Nephron progenitor cell (in vitro differentiated cells): ENCODE data around the gene ERMAP.
A peak's percentile ranks its signal among the peaks of the same experiment; 100 is the strongest.

Experiments used
- DNase-seq: peaks from one replicate; pipeline ENCODE4 v3.0.0; 2021
- H3K27ac Mint-ChIP-seq: 2 replicates; pipeline ENCODE4 v1.8.0; 2021; ENCODE audit warnings: mild to moderate bottlenecking, moderate library complexity, mixed read lengths
- H3K27me3 Mint-ChIP-seq: 2 replicates; pipeline ENCODE4 v1.8.0; 2021; ENCODE audit warnings: mild to moderate bottlenecking, low read depth, mixed read lengths; ENCODE audit not compliant: poor library complexity
- H3K36me3 Mint-ChIP-seq: 2 replicates; pipeline ENCODE4 v1.8.0; 2021; ENCODE audit warnings: low read depth, mixed read lengths
- H3K4me1 Mint-ChIP-seq: 2 replicates; pipeline ENCODE4 v1.8.0; 2021; ENCODE audit warnings: mixed read lengths
- H3K4me3 Mint-ChIP-seq: 2 replicates; pipeline ENCODE4 v1.8.0; 2021; ENCODE audit warnings: mild to moderate bottlenecking, moderate library complexity, mixed read lengths
- H3K9me3 Mint-ChIP-seq: 2 replicates; pipeline ENCODE4 v1.8.0; 2021; ENCODE audit warnings: mild to moderate bottlenecking, moderate library complexity, mixed read lengths
- TF ChIP-seq, protein P1 (sequence below): fragments of 200-600 bp; sonication (generic); IDR thresholded peaks from 2 replicates; pipeline ENCODE4 v1.5.0; 2021; ENCODE audit warnings: antibody characterized with exemption

The ERMAP gene, protein sequence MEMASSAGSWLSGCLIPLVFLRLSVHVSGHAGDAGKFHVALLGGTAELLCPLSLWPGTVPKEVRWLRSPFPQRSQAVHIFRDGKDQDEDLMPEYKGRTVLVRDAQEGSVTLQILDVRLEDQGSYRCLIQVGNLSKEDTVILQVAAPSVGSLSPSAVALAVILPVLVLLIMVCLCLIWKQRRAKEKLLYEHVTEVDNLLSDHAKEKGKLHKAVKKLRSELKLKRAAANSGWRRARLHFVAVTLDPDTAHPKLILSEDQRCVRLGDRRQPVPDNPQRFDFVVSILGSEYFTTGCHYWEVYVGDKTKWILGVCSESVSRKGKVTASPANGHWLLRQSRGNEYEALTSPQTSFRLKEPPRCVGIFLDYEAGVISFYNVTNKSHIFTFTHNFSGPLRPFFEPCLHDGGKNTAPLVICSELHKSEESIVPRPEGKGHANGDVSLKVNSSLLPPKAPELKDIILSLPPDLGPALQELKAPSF

DNA sequence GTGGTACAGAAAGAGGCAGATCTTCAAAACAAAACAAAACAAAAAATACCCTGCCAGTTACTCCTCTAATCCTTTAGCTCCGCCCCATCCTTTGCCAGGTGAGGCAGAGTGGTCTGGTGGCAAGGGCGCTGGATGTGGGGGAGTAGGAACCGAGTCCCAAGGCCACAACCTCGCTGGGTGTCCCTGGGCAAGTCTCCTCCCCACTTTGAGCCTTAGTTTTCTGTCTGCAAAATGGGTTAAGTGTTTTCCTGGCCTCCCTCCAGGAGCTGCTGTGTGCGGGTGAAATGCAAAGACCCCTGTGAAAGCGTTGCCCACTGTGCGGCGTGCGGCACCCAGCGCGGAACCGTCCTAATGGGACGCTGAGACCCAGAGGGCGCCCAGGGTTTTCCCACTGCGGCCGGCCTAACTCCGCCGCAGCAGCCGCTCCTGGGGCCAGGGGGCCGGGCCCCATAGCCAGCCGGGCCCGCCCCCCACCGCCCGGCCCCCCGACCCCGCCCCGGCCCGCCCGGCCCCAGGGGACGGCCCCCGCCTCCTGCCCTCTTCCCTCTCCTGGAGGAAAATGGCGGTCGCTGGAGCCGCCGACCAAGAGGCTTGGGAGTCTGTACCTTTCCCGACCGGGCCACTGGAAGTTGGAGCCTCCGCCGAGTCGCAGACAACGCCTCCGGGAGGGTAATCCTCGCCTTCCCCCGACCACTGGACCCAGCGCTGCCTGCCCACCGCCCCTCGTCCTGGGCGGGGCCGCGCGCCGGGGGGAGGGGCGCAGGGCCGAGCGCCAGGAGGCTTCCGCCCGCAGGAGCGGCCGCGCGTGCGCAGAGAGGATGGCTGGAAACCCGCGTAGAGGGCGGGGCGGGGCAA, at the start of gene ERMAP, which contains the start of gene SVBP:
TSS of gene ERMAP (plus strand) at position 538 of the 855 bp plus-strand sequence. CDS start 13,327 bp downstream, outside the sequence.
TSS of gene SVBP (minus strand) at position 813 of the 855 bp plus-strand sequence. CDS start 853 bp downstream, outside the sequence.
- Mint-ChIP-seq H3K27ac (peak within 1 kb of the TSS; percentile 89), H3K9me3 (no peaks in the 10 kb centered on the region), H3K4me1 (peaks cover 17% of the 10 kb centered on the region), H3K36me3 (peaks cover 21% of the 10 kb centered on the region), H3K4me3 (peak within 1 kb of the TSS; percentile 90), H3K27me3 (no peaks in the 10 kb centered on the region)
- DNase-seq, result peak; percentile 98
- TF ChIP-seq, protein P1, sequence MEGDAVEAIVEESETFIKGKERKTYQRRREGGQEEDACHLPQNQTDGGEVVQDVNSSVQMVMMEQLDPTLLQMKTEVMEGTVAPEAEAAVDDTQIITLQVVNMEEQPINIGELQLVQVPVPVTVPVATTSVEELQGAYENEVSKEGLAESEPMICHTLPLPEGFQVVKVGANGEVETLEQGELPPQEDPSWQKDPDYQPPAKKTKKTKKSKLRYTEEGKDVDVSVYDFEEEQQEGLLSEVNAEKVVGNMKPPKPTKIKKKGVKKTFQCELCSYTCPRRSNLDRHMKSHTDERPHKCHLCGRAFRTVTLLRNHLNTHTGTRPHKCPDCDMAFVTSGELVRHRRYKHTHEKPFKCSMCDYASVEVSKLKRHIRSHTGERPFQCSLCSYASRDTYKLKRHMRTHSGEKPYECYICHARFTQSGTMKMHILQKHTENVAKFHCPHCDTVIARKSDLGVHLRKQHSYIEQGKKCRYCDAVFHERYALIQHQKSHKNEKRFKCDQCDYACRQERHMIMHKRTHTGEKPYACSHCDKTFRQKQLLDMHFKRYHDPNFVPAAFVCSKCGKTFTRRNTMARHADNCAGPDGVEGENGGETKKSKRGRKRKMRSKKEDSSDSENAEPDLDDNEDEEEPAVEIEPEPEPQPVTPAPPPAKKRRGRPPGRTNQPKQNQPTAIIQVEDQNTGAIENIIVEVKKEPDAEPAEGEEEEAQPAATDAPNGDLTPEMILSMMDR, result no peak

DNA sequence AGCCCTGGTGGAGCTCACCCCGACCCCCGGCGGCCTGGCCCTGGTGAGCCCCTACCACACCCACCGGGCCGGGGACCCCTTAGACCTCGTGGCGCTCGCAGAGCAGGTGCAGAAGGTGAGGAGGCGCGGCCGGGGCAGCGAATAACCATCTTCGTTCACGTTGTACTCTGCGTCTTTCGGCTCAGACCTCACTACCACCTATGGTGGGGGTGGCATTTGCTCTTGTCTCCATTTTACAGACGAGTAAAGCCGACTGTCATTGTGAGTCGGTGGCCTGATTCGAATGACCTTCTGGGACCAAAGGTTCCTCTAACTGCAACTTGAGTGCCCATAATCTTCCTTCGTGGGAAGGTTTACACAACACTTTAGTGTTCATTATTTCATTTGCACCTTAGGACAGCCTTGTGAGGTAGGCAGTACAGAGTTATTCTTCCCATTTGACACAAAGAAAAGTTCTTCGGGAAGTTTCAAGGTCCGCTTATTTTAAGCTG, 49.4 kb upstream of the ERMAP start:
- H3K9me3 Mint-ChIP-seq, result no peaks in the 10 kb centered on the region
- DNase-seq, result no peak
- H3K4me1 Mint-ChIP-seq, result peaks cover 29% of the 10 kb centered on the region
- H3K36me3 Mint-ChIP-seq, result peaks cover 29% of the 10 kb centered on the region
- TF ChIP-seq, protein P1, result no peak
- no peaks in the 10 kb centered on the region for H3K27me3 Mint-ChIP-seq
- no peak overlapping the region for H3K4me3 Mint-ChIP-seq
- H3K27ac Mint-ChIP-seq, result no peak overlapping the region

DNA sequence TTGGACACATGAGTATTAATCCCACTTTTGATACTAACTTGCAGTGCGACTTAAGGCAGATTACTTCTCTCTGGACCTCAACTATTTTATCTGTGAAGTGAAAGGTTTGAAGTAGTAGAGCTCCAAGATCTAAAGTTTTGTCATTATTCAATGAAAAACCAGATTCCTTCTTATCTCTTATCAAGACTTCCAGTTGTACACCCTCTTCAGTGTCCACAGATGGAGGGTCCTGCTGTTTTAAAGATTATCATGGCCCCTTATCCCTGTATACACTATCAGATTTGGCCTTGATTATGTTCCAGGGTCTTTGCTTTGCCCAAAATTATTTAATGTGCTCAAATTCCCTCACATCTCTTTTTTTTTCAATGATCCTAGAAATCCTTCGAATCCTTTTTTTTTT, 48.8 kb upstream of the ERMAP start:
- peaks cover 33% of the 10 kb centered on the region for H3K36me3 Mint-ChIP-seq
- H3K4me1 Mint-ChIP-seq, result peaks cover 29% of the 10 kb centered on the region
- no peaks in the 10 kb centered on the region for H3K9me3 Mint-ChIP-seq
- no peak for DNase-seq
- no peak overlapping the region for H3K4me3 Mint-ChIP-seq
- TF ChIP-seq, protein P1, result no peak
- no peaks in the 10 kb centered on the region for H3K27me3 Mint-ChIP-seq
- no peak overlapping the region for H3K27ac Mint-ChIP-seq

DNA sequence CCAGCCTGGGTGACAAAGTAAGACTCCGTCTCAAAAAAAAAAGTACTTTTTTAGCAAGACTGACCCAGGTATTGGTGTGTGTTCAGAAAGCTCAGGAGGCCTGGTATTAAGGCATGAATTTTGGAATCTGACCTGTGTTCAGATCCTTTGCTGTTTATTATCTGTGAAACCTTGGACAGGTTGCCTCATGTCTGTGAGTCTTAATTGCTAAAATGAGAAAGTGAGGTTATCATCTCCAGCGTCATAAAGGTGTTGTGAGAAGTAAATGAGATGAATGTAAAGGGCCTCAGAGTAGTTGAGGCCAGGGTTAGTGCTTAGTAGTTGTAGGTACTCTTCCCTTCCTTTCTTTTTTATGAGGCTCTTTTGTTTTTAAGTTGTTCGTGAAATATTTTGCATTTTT, 47.1 kb upstream of the ERMAP start:
- H3K4me3 Mint-ChIP-seq, result peak overlapping the region; percentile 7
- H3K9me3 Mint-ChIP-seq, result no peaks in the 10 kb centered on the region
- peaks cover 29% of the 10 kb centered on the region for H3K4me1 Mint-ChIP-seq
- H3K36me3 Mint-ChIP-seq, result peaks cover 49% of the 10 kb centered on the region
- no peaks in the 10 kb centered on the region for H3K27me3 Mint-ChIP-seq
- TF ChIP-seq, protein P1, result no peak
- DNase-seq, result no peak
- H3K27ac Mint-ChIP-seq, result no peak overlapping the region

DNA sequence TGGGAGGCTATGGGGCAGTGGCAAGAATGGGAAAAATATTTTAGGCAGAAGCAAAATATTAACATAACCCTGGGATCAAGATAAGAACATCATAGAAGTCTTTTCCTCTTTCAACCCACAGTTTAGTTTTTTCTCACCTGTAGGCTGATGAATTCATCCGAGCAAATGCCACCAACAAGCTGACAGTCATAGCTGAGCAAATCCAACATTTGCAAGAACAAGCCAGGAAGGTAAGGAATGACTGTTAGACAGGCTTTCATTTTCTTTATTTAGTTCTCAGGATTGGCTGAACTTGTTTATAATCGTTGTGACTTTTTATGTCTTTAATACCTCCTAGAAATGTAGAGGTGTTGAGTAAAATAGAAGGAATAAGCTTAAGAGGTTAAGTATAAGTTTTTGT, 43.5 kb upstream of the ERMAP start:
- peaks cover 21% of the 10 kb centered on the region for H3K4me1 Mint-ChIP-seq

More for the DNA sequence above, 43.5 kb upstream of the ERMAP start:
- H3K4me3 Mint-ChIP-seq, result no peak overlapping the region
- H3K27me3 Mint-ChIP-seq, result no peaks in the 10 kb centered on the region
- TF ChIP-seq, protein P1, result no peak
- H3K36me3 Mint-ChIP-seq, result peaks cover 84% of the 10 kb centered on the region
- no peak for DNase-seq
- peak overlapping the region; percentile 3 for H3K27ac Mint-ChIP-seq
- no peaks in the 10 kb centered on the region for H3K9me3 Mint-ChIP-seq
